ENCODE data around the gene GRB7. TPM values are rescaled to one million over a fixed set of nuclear protein-coding genes. Genes with fewer than 3 reads are reported as not detected.
A peak's percentile ranks its signal among the peaks of the same experiment; 100 is the strongest.
"Not testable (repeated sequence)": the region's sequence is repeated elsewhere in the genome, so short reads cannot be mapped to it uniquely, and the experiment has no call there.

Gene GRB7
- total RNA-seq, 1 donor from 2014 or later: not detected

GRCh38 chr17:39705786-39706348, 31.9 kb upstream of the GRB7 start:
- no peaks in the 10 kb centered on the region for H3K27me3 Mint-ChIP-seq (ENCODE audit: low read depth)
- no peak for DNase-seq (ENCODE audit: low read depth, low spot score)
- H3K36me3 Mint-ChIP-seq (ENCODE audit: low read depth): no peaks in the 10 kb centered on the region
- H3K27ac Mint-ChIP-seq (ENCODE audit: unreplicated experiment): no peak overlapping the region
- H3K4me3 Mint-ChIP-seq: no peak overlapping the region
- no peaks in the 10 kb centered on the region for H3K9me3 Mint-ChIP-seq
- peaks cover 29% of the 10 kb centered on the region for H3K4me1 Mint-ChIP-seq
- no peak for TF ChIP-seq CTCF (conservative IDR thresholded peaks at IDR 0.05)

GRCh38 chr17:39706383-39706782, 31.4 kb upstream of the GRB7 start:
- H3K36me3 Mint-ChIP-seq (ENCODE audit: low read depth): no peaks in the 10 kb centered on the region
- no peaks in the 10 kb centered on the region for H3K9me3 Mint-ChIP-seq
- peaks cover 24% of the 10 kb centered on the region for H3K4me1 Mint-ChIP-seq
- no peak overlapping the region for H3K27ac Mint-ChIP-seq (ENCODE audit: unreplicated experiment)
- no peak for TF ChIP-seq CTCF (conservative IDR thresholded peaks at IDR 0.05)
- no peaks in the 10 kb centered on the region for H3K27me3 Mint-ChIP-seq (ENCODE audit: low read depth)
- H3K4me3 Mint-ChIP-seq: peak overlapping the region; percentile 19
- no peak for DNase-seq (ENCODE audit: low read depth, low spot score)

GRCh38 chr17:39706921-39707337, 30.8 kb upstream of the GRB7 start:
- Mint-ChIP-seq H3K36me3 (ENCODE audit: low read depth) (no peaks in the 10 kb centered on the region), H3K9me3 (no peaks in the 10 kb centered on the region), H3K27me3 (ENCODE audit: low read depth) (no peaks in the 10 kb centered on the region), H3K4me3 (no peak overlapping the region), H3K4me1 (peaks cover 18% of the 10 kb centered on the region), H3K27ac (ENCODE audit: unreplicated experiment) (no peak overlapping the region)
- DNase-seq (ENCODE audit: low read depth, low spot score): no peak
- TF ChIP-seq CTCF (conservative IDR thresholded peaks at IDR 0.05): no peak

- no peaks in the 10 kb centered on the region for H3K27me3 Mint-ChIP-seq (ENCODE audit: low read depth)
- DNase-seq (ENCODE audit: low read depth, low spot score): no peak
- H3K4me3 Mint-ChIP-seq: no peak overlapping the region
- no peaks in the 10 kb centered on the region for H3K36me3 Mint-ChIP-seq (ENCODE audit: low read depth)
- peak overlapping the region; percentile 8 for H3K27ac Mint-ChIP-seq (ENCODE audit: unreplicated experiment)
- TF ChIP-seq CTCF (conservative IDR thresholded peaks at IDR 0.05): no peak
- no peaks in the 10 kb centered on the region for H3K4me1 Mint-ChIP-seq
- no peaks in the 10 kb centered on the region for H3K9me3 Mint-ChIP-seq
Observed at GRCh38 chr17:39709319-39709997, 28.3 kb upstream of the GRB7 start.

GRCh38 chr17:39709998-39710964, 27.5 kb upstream of the GRB7 start:
- H3K4me1 Mint-ChIP-seq: no peaks in the 10 kb centered on the region
- H3K27me3 Mint-ChIP-seq (ENCODE audit: low read depth): no peaks in the 10 kb centered on the region
- no peaks in the 10 kb centered on the region for H3K9me3 Mint-ChIP-seq
- H3K36me3 Mint-ChIP-seq (ENCODE audit: low read depth): no peaks in the 10 kb centered on the region
- no peak for DNase-seq (ENCODE audit: low read depth, low spot score)
- H3K27ac Mint-ChIP-seq (ENCODE audit: unreplicated experiment): no peak overlapping the region
- TF ChIP-seq CTCF (conservative IDR thresholded peaks at IDR 0.05): no peak
- H3K4me3 Mint-ChIP-seq: no peak overlapping the region

GRCh38 chr17:39711071-39711470, 26.7 kb upstream of the GRB7 start:
- H3K9me3 Mint-ChIP-seq; DNase-seq (ENCODE audit: low read depth, low spot score); H3K4me3 Mint-ChIP-seq; H3K36me3 Mint-ChIP-seq (ENCODE audit: low read depth); H3K27me3 Mint-ChIP-seq (ENCODE audit: low read depth); H3K27ac Mint-ChIP-seq (ENCODE audit: unreplicated experiment); H3K4me1 Mint-ChIP-seq: not testable (repeated sequence)
